Neural progenitor cell (in vitro differentiated cells): ENCODE results near the gene MMEL1.

ENCODE experiments used
- CTCF ChIP-seq: fragments of 200-600 bp; sonication (generic); IDR thresholded peaks from 2 replicates; pipeline ENCODE4 v1.5.1; 2017; ENCODE audit warnings: antibody characterized with exemption, mild to moderate bottlenecking
- EZH2 ChIP-seq: fragments of 200-600 bp; sonication (generic); IDR thresholded peaks from 2 replicates; pipeline ENCODE4 v1.6.1; 2017; ENCODE audit warnings: antibody characterized with exemption, mild to moderate bottlenecking, moderate library complexity
- EZH2phosphoT487 ChIP-seq: fragments of 200-600 bp; sonication (generic); IDR thresholded peaks from 2 replicates; pipeline ENCODE4 v1.6.1; 2017; ENCODE audit warnings: antibody characterized with exemption

GRCh38 chr1:2606881-2607621, 25.8 kb downstream of the MMEL1 start:
- TF ChIP-seq CTCF = no peak
- no peak for TF ChIP-seq EZH2
- TF ChIP-seq EZH2phosphoT487 = no peak
